Liver (tissue), 9 donors: ENCODE results near the gene ASAP2. TPM values are rescaled to one million over a fixed set of nuclear protein-coding genes. Genes with fewer than 3 reads are reported as not detected.

Experiments
- DNase-seq: peaks from one replicate; pipeline ENCODE4 v3.0.0-alpha.2; 2017; ENCODE audit warnings: low spot score
- H3K27ac ChIP-seq, 2 donors: one replicate each; pipeline ENCODE4 v1.7.0; 2013; ENCODE audit warnings: inconsistent platforms in 2 of 2, low read length in 2 of 2, control low read depth in 1 of 2, low read depth in 1 of 2, mild to moderate bottlenecking in 1 of 2
- H3K27me3 ChIP-seq, 4 donors: one replicate each; pipeline versions ENCODE4 v1.6.1 to v1.7.0; 2013; ENCODE audit warnings: low read length in 3 of 4, inconsistent platforms in 1 of 4, mild to moderate bottlenecking in 1 of 4, moderate library complexity in 1 of 4; ENCODE audit not compliant: control insufficient read depth in 4 of 4, insufficient read depth in 4 of 4
- H3K36me3 ChIP-seq, 4 donors: one replicate each; pipeline versions ENCODE4 v1.6.1 to v1.7.0; 2013; ENCODE audit warnings: low read length in 3 of 4, mild to moderate bottlenecking in 3 of 4, low read depth in 1 of 4, moderate library complexity in 1 of 4; ENCODE audit not compliant: control insufficient read depth in 4 of 4, insufficient read depth in 3 of 4
- H3K4me1 ChIP-seq, 4 donors: one replicate each; pipeline versions ENCODE4 v1.6.1 to v1.7.0; 2013; ENCODE audit warnings: low read length in 3 of 4, mild to moderate bottlenecking in 3 of 4, moderate library complexity in 1 of 4; ENCODE audit not compliant: control insufficient read depth in 4 of 4, insufficient read depth in 4 of 4
- H3K4me3 ChIP-seq, 3 donors: one replicate each; pipeline versions ENCODE4 v1.6.1 to v1.7.0; 2013; ENCODE audit warnings: low read length in 3 of 3, control low read depth in 1 of 3, low read depth in 1 of 3, mild to moderate bottlenecking in 1 of 3
- H3K9ac ChIP-seq, 2 donors: one replicate each; pipeline ENCODE4 v1.7.0; 2013; ENCODE audit warnings: low read length in 2 of 2, mild to moderate bottlenecking in 2 of 2, moderate library complexity in 2 of 2, control low read depth in 1 of 2, low read depth in 1 of 2
- H3K9me3 ChIP-seq, 4 donors: one replicate each; pipeline versions ENCODE4 v1.6.1 to v1.7.0; 2013; ENCODE audit warnings: low read length in 3 of 4; ENCODE audit not compliant: control insufficient read depth in 4 of 4
- ATF3 ChIP-seq: IDR thresholded peaks from 2 replicates; pipeline ENCODE4 v1.6.1; 2016; ENCODE audit warnings: antibody characterized with exemption
- EGR1 ChIP-seq, 2 donors: IDR thresholded peaks; 2 replicates each; pipeline ENCODE4 v1.6.1; 2016 to 2018; ENCODE audit warnings: antibody characterized with exemption in 2 of 2, low read depth in 2 of 2
- FOXA1 ChIP-seq: IDR thresholded peaks from 2 replicates; pipeline ENCODE4 v1.6.1; 2016; ENCODE audit warnings: antibody characterized with exemption
- FOXA2 ChIP-seq: IDR thresholded peaks from 2 replicates; pipeline ENCODE4 v1.6.1; 2016; ENCODE audit warnings: antibody characterized with exemption
- HNF4A ChIP-seq, 2 donors: conservative IDR thresholded peaks; 2 replicates each; pipeline ENCODE4 v1.6.1; 2016; ENCODE audit warnings: antibody characterized with exemption in 2 of 2, mild to moderate bottlenecking in 2 of 2
- HNF4G ChIP-seq: IDR thresholded peaks from 2 replicates; pipeline ENCODE4 v1.6.1; 2016; ENCODE audit warnings: antibody characterized with exemption
- JUND ChIP-seq, 2 donors: IDR thresholded peaks; 2 replicates each; pipeline ENCODE4 v1.6.1; 2016; ENCODE audit warnings: antibody characterized with exemption in 2 of 2
- MAX ChIP-seq: IDR thresholded peaks from 2 replicates; pipeline ENCODE4 v1.6.1; 2016; ENCODE audit warnings: antibody characterized with exemption
- NR2F2 ChIP-seq: IDR thresholded peaks from 2 replicates; pipeline ENCODE4 v1.6.1; 2016; ENCODE audit warnings: antibody characterized with exemption
- RAD21 ChIP-seq, 2 donors: IDR thresholded peaks; 2 replicates each; pipeline ENCODE4 v1.6.1; 2016; ENCODE audit warnings: antibody characterized with exemption in 2 of 2, mild to moderate bottlenecking in 2 of 2
- RXRA ChIP-seq, 2 donors: IDR thresholded peaks; 2 replicates each; pipeline ENCODE4 v1.6.1; 2017 to 2018; ENCODE audit warnings: antibody characterized with exemption in 2 of 2, mild to moderate bottlenecking in 1 of 2
- SP1 ChIP-seq: IDR thresholded peaks from 2 replicates; pipeline ENCODE4 v1.6.1; 2018; ENCODE audit warnings: antibody characterized with exemption, mild to moderate bottlenecking
- TAF1 ChIP-seq: conservative IDR thresholded peaks from 2 replicates; pipeline ENCODE4 v1.6.1; 2016; ENCODE audit warnings: antibody characterized with exemption, mild to moderate bottlenecking
- YY1 ChIP-seq: IDR thresholded peaks from 2 replicates; pipeline ENCODE4 v1.6.1; 2016; ENCODE audit warnings: antibody characterized with exemption, mild to moderate bottlenecking
- WGBS: extraction: QIAGEN DNeasy Blood & Tissue Kit; methylation state at CpG from one replicate; pipeline ENCODE4 v1.1.7; 2013; 5-methylcytosine and 5-hydroxymethylcytosine counted together
- polyA plus RNA-seq, 2 donors: library from polyadenylated mRNA; stranded (reverse) in 1 of 2; unstranded in 1 of 2; fragments of 200-250 nt in 1 of 2; fragments of >200 nt in 1 of 2; fragmentation: Nextera tagmentation in 1 of 2; extraction: Ambion mirVana in 1 of 2; gene quantifications; one replicate each; pipeline versions ENCODE4 v1.2.1 to v1.2.3, GENCODE V29; 2013 to 2015
- total RNA-seq, 2 donors: library from RNA; depleted of rRNA; stranded (reverse); fragments of >200 nt; gene quantifications; one replicate each; pipeline ENCODE4 v1.2.3, GENCODE V29; 2014
- TF ChIP-seq, protein P1 (sequence below): fragments of 150-350 bp; IDR thresholded peaks from 2 replicates; pipeline ENCODE4 v1.5.1; 2017; ENCODE audit warnings: improper control_type of control experiment, low read depth, low read length; ENCODE audit not compliant: missing input control
- TF ChIP-seq, protein P2 (sequence below): IDR thresholded peaks from 2 replicates; pipeline ENCODE4 v1.6.1; 2016; ENCODE audit warnings: antibody characterized with exemption, mild to moderate bottlenecking
- TF ChIP-seq, protein P3 (sequence below): IDR thresholded peaks from 2 replicates; pipeline ENCODE4 v1.6.1; 2016; ENCODE audit warnings: antibody characterized with exemption
- donor health status: healthy.
- donor health status: healthy.
- donor health status: healthy.
- donor health status: healthy.
- donor health status: healthy.

Gene ASAP2
- total and polyA plus RNA-seq, 4 donors, result 0.36 to 5.9 (median 2.6) TPM

GRCh38 chr2:9256570-9257043 is 50.0 kb downstream of the ASAP2 start:
- no peaks in the 10 kb centered on the region for H3K27me3 ChIP-seq
- WGBS, result 45% methylated on average over 2 of the region's 2 CpGs
- no peaks in the 10 kb centered on the region for H3K36me3 ChIP-seq
- H3K9ac ChIP-seq, result no peak overlapping the region
- H3K4me3 ChIP-seq, result no peak overlapping the region
- no peak overlapping the region for H3K27ac ChIP-seq
- DNase-seq, result no peak
- peaks cover 0 to 9% (median 1%) of the 10 kb centered on the region in 4 donors for H3K4me1 ChIP-seq
- H3K9me3 ChIP-seq, result no peaks in the 10 kb centered on the region
- no peak for TF ChIP-seq TAF1
- TF ChIP-seq ATF3, result no peak
- no peak for TF ChIP-seq JUND (IDR thresholded peaks at IDR 0.05)
- TF ChIP-seq NR2F2, result no peak
- no peak for TF ChIP-seq HNF4A (conservative IDR thresholded peaks at IDR 0.05)
- TF ChIP-seq RXRA (IDR thresholded peaks at IDR 0.05), result no peak
- no peak for TF ChIP-seq YY1
- no peak for TF ChIP-seq MAX
- TF ChIP-seq, protein P1, sequence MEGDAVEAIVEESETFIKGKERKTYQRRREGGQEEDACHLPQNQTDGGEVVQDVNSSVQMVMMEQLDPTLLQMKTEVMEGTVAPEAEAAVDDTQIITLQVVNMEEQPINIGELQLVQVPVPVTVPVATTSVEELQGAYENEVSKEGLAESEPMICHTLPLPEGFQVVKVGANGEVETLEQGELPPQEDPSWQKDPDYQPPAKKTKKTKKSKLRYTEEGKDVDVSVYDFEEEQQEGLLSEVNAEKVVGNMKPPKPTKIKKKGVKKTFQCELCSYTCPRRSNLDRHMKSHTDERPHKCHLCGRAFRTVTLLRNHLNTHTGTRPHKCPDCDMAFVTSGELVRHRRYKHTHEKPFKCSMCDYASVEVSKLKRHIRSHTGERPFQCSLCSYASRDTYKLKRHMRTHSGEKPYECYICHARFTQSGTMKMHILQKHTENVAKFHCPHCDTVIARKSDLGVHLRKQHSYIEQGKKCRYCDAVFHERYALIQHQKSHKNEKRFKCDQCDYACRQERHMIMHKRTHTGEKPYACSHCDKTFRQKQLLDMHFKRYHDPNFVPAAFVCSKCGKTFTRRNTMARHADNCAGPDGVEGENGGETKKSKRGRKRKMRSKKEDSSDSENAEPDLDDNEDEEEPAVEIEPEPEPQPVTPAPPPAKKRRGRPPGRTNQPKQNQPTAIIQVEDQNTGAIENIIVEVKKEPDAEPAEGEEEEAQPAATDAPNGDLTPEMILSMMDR, result no peak
- TF ChIP-seq FOXA2, result no peak
- no peak for TF ChIP-seq FOXA1
- TF ChIP-seq EGR1 (IDR thresholded peaks at IDR 0.05; ENCODE audit: low read depth in 2 of 2), result no peak
- TF ChIP-seq, protein P2, sequence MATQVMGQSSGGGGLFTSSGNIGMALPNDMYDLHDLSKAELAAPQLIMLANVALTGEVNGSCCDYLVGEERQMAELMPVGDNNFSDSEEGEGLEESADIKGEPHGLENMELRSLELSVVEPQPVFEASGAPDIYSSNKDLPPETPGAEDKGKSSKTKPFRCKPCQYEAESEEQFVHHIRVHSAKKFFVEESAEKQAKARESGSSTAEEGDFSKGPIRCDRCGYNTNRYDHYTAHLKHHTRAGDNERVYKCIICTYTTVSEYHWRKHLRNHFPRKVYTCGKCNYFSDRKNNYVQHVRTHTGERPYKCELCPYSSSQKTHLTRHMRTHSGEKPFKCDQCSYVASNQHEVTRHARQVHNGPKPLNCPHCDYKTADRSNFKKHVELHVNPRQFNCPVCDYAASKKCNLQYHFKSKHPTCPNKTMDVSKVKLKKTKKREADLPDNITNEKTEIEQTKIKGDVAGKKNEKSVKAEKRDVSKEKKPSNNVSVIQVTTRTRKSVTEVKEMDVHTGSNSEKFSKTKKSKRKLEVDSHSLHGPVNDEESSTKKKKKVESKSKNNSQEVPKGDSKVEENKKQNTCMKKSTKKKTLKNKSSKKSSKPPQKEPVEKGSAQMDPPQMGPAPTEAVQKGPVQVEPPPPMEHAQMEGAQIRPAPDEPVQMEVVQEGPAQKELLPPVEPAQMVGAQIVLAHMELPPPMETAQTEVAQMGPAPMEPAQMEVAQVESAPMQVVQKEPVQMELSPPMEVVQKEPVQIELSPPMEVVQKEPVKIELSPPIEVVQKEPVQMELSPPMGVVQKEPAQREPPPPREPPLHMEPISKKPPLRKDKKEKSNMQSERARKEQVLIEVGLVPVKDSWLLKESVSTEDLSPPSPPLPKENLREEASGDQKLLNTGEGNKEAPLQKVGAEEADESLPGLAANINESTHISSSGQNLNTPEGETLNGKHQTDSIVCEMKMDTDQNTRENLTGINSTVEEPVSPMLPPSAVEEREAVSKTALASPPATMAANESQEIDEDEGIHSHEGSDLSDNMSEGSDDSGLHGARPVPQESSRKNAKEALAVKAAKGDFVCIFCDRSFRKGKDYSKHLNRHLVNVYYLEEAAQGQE, result no peak
- TF ChIP-seq RAD21 (IDR thresholded peaks at IDR 0.05), result no peak
- no peak for TF ChIP-seq SP1

- peaks cover 0 to 9% (median 1%) of the 10 kb centered on the region in 4 donors for H3K4me1 ChIP-seq
- no peaks in the 10 kb centered on the region for H3K36me3 ChIP-seq
- H3K9ac ChIP-seq, result no peak overlapping the region
- no peak overlapping the region for H3K4me3 ChIP-seq
- no peaks in the 10 kb centered on the region for H3K9me3 ChIP-seq
- no peaks in the 10 kb centered on the region for H3K27me3 ChIP-seq
- no peak overlapping the region for H3K27ac ChIP-seq
- 85% methylated on average over 7 of the region's 7 CpGs for WGBS
- DNase-seq, result no peak
- TF ChIP-seq RAD21 (IDR thresholded peaks at IDR 0.05) (no peak), MAX (no peak), NR2F2 (no peak), YY1 (no peak), RXRA (IDR thresholded peaks at IDR 0.05) (no peak), HNF4G (no peak), SP1 (no peak), JUND (IDR thresholded peaks at IDR 0.05) (no peak), EGR1 (IDR thresholded peaks at IDR 0.05; ENCODE audit: low read depth in 2 of 2) (no peak), ATF3 (no peak), FOXA1 (no peak)
- TF ChIP-seq, protein P3, sequence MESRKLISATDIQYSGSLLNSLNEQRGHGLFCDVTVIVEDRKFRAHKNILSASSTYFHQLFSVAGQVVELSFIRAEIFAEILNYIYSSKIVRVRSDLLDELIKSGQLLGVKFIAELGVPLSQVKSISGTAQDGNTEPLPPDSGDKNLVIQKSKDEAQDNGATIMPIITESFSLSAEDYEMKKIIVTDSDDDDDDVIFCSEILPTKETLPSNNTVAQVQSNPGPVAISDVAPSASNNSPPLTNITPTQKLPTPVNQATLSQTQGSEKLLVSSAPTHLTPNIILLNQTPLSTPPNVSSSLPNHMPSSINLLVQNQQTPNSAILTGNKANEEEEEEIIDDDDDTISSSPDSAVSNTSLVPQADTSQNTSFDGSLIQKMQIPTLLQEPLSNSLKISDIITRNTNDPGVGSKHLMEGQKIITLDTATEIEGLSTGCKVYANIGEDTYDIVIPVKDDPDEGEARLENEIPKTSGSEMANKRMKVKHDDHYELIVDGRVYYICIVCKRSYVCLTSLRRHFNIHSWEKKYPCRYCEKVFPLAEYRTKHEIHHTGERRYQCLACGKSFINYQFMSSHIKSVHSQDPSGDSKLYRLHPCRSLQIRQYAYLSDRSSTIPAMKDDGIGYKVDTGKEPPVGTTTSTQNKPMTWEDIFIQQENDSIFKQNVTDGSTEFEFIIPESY, result no peak
- TF ChIP-seq, protein P2, result no peak
Observed at GRCh38 chr2:9258501-9258900, 51.9 kb downstream of the ASAP2 start.
